Sigmoid colon (tissue), 4 donors: Measurements from ENCODE around the gene PRPF31.

Experiments used
- EP300 ChIP-seq, 4 donors: sonication (generic); formaldehyde crosslinking; IDR thresholded peaks; one replicate each; pipeline ENCODE4 v1.6.1; 2017; ENCODE audit warnings: antibody characterized with exemption in 4 of 4
- POLR2A ChIP-seq, 2 donors: fragments of 450-650 bp; IDR thresholded peaks; one replicate each; pipeline ENCODE4 v1.6.1; 2016; ENCODE audit warnings: antibody characterized with exemption in 2 of 2, mild to moderate bottlenecking in 2 of 2, moderate library complexity in 2 of 2
- POLR2AphosphoS5 ChIP-seq, 4 donors: sonication (generic); formaldehyde crosslinking; IDR thresholded peaks; one replicate each; pipeline ENCODE4 v1.6.1; 2017; ENCODE audit warnings: antibody characterized with exemption in 4 of 4
- TF ChIP-seq, protein P1 (sequence below), 4 experiments: fragments of 450-650 bp in 3 of 4; fragments of 200-600 bp in 1 of 4; IDR thresholded peaks; one replicate each; pipeline ENCODE4 v1.5.1; 2016 to 2019; ENCODE audit warnings: antibody characterized with exemption in 4 of 4, mild to moderate bottlenecking in 3 of 4, moderate library complexity in 2 of 4

DNA sequence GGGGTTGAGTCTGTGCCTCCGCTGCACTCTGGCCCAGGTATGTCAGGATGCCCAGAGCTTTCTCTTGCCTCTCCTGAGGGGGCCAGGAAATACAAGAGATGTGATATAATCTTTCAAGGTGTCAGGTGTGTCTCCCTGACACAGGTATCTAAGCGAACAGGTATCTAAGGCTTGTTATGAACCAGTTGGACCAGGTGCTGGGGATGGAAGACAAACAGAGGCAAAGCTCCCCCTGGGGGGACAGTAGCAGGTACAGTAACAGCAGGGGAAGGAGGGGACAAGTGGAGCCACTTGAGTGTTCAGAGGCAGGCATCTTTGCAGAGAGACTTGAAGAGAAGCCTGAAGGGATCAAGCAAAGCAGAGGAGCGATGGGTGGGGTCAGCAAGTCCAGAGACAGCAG, 41.4 kb downstream of the PRPF31 start:
- TF ChIP-seq, protein P1, sequence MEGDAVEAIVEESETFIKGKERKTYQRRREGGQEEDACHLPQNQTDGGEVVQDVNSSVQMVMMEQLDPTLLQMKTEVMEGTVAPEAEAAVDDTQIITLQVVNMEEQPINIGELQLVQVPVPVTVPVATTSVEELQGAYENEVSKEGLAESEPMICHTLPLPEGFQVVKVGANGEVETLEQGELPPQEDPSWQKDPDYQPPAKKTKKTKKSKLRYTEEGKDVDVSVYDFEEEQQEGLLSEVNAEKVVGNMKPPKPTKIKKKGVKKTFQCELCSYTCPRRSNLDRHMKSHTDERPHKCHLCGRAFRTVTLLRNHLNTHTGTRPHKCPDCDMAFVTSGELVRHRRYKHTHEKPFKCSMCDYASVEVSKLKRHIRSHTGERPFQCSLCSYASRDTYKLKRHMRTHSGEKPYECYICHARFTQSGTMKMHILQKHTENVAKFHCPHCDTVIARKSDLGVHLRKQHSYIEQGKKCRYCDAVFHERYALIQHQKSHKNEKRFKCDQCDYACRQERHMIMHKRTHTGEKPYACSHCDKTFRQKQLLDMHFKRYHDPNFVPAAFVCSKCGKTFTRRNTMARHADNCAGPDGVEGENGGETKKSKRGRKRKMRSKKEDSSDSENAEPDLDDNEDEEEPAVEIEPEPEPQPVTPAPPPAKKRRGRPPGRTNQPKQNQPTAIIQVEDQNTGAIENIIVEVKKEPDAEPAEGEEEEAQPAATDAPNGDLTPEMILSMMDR (IDR thresholded peaks at IDR 0.05): no peak
- TF ChIP-seq POLR2AphosphoS5 (IDR thresholded peaks at IDR 0.05): no peak
- no peak for TF ChIP-seq POLR2A (IDR thresholded peaks at IDR 0.05)
- no peak for TF ChIP-seq EP300 (IDR thresholded peaks at IDR 0.05)
